ENCODE measurements around the gene CD96.
A peak's percentile ranks its signal among the peaks of the same experiment; 100 is the strongest.
"Not testable (repeated sequence)": the region's sequence is repeated elsewhere in the genome, so short reads cannot be mapped to it uniquely, and the experiment has no call there.

Gene CD96

DNA sequence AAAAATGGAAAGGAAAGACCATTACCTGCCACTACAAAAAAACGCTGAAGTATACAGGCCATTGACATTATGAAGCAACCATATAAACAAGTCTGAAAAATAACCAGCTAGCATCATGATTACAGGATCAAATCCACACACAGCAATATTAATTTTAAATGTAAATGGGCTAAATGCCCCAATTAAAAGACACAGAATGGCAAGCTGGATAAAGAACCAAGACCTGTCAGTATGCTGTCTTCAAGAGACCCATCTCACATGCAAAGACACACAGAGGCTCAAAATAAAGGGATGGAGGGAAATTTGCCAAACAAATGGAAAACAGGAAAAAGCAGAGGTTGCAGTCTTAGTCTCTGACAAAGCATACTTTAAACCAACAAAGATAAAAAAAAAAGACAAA is 87.0 kb downstream of the CD96 start:
- not testable (repeated sequence) for DNase-seq

DNA sequence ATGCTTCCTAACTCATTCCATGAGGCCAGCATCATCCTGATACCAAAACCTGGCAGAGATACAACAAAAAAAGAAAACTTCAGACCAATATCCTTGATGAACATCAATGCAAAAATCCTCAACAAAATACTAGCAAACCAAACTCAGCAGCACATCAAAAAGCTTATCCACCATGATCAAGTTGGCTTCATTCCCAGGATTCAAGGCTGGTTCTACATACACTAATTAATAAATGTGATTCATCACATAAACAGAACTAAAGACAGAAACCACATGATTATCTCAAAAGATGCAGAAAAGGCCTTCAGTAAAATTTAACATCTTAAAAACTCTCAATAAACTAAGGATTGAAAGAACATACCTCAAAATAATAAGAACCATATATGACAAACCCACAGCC is 88.6 kb downstream of the CD96 start:
- not testable (repeated sequence) for DNase-seq

GRCh38 chr3:111635403-111635802 is 93.4 kb downstream of the CD96 start:
- DNase-seq = no peak

- DNase-seq = no peak
These were observed 94.4 kb downstream of the CD96 start for GRCh38 chr3:111636366-111636885.

DNA sequence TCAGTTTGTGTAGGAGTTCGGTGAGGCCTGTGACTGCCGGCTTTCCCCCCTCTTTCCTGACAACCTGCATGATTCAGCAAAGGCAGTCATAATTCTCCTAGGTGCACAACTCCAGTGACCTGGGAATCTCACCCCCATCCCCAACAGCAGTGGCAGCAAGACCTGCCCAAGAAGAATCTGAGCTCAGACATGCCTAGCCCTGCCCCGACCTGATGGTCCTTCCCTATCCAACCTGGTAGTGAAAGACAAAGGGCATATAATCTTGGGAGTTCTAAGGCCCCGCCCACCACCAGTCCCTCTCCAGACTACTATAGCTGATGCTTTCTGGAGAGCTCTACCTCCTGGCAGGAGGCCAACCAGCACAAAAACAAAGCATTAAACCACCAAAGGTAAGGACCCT is 97.3 kb downstream of the CD96 start:
- DNase-seq = no peak

DNA sequence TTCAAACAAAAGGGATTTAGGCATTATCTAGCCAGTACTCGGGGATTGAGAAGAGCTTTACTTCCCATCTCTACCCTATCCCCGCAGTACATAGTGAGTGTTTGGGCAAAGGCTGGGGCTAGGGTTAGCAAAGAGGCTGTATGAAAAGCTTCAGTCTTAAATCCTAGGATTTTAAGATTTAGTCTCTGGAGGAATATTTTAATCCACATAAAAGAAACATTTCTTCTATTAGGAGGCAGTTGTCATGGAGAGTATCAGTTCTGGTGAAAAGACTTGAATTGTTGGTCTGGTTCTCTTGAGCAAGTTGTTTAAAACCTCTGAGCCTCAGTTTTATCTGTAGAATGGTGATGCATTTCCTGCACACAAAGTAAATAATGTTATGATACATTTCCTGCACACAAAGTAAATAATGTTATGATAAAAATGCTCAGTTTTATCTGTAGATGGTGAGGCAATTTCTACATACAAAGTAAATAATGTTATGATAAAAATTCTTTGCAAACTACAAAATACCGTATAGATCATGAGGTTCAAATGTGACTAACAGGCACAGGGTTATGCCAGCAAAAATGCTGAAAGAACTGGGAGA is 107.1 kb downstream of the CD96 start:
- DNase-seq = no peak

GRCh38 chr3:111650378-111651275 is 108.6 kb downstream of the CD96 start:
- DNase-seq = no peak

DNA sequence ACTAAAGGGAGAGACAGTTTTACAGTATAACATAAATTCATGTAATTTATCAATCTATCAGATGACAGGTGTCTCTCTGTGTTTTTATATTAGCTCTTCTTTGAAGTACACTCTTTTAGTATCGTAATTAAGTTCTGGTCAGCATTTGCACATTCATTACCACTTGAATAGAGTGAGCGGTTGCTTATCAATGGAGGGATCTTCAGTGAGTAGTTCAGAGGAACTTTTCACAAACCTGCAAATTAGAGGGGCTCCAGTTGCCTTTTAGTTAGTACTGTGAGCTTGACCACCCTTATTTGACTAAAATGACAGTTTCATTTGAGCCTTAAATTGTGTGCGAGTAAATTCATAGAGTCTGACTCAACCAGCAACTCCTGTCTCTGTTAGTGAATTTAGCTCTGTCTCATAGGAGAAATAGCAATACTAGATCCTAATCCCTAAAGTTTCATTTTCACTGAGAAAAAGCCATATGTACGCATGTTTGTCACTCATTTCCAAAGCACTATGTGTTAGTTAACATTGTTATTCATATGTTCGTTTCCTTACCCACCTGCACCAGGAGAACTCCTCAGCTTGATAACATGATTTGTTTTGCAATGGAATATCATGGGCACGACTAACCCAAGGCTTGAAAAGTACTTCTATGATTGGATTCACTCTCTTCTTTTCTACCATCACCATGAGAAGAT is 110.6 kb downstream of the CD96 start:
- no peak for DNase-seq

GRCh38 chr3:111653766-111654165 is 111.8 kb downstream of the CD96 start:
- DNase-seq = no peak

- DNase-seq = no peak
These were observed 120.0 kb downstream of the CD96 start for GRCh38 chr3:111662012-111662411.

DNA sequence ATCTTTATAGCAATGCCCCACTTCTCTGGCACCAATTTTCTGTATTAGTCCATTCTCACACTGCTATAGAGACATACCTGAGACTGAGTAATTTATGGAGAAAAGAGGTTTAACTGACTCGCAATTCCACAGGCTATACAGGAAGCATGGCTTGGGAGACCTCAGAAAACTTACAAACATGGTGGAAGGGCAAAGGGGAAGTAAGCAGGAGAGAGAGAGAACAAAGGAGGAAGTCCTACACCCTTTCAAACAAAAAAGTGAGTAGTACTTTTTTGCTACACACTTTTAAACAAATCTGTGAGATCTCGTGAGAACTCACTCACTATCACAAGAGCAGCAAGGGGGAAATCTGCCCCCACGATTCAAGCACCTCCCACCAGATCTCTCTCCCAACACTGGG is 120.9 kb downstream of the CD96 start:
- no peak for DNase-seq

DNA sequence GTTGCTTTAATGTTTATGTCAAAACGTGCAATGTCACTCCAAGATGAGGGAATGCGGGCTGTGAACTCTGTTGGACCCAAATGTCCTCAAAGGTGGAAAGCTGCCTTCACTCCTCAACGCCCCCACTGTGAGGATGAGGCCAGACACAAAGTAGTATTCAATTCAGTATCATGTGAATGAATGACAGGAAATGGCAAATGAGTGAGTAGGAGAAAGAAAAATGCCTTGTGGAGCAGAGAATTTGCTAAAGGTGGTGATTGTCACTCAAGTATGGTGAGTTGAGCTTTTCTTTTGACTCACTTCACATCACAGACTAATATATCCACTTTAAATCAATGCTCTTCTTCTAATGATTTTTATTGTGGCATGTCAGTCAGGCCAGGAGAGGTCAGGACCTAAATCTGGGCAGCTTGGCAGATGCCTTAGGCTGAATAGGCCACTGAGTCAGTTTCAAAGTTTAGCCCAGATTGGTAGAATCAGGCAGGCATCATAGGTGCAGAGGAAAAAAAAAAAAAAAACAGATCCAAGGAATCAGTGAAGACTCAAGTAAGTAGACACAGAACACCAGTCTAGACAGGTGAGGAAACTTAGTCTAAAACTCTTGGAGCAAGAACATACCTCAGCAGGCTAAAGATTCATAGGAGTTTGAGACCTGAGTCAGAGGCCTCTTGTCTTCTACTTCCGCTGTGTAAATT is 124.2 kb downstream of the CD96 start:
- DNase-seq = no peak

- no peak for DNase-seq
These were observed 125.2 kb downstream of the CD96 start for GRCh38 chr3:111667170-111667569.

- peak; percentile 78 for DNase-seq
These were observed 125.7 kb downstream of the CD96 start for GRCh38 chr3:111667621-111668239.

GRCh38 chr3:111668326-111668725 is 126.3 kb downstream of the CD96 start:
- no peak for DNase-seq

DNA sequence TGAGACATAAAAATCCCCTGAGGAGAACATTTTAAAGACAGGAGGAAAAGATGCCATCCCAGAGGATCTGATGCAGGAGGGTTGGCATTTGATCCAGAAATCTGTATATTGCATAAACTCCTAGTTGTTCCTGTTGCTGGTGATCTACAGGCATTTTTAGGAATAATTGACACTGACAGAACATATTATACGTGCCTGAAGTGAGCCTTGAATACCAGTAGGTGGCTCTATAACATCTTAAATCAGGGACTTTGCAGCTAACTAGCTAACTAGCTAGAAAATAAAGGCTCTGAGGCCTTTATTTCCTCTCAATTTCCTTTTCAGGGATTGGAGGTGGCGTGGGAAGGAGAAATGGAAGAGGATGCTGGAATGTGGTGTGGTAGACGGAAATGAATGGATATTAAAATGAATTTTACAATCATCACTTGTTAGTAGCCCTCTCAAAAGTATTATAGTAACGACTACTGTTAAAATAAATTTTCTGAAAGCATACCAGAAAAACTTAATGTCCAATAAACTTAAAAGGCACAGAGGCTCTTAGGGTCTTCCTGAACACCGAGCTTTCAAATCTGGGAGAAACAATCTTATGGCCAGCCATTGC is 127.0 kb downstream of the CD96 start:
- DNase-seq = peak; percentile 46

- no peak for DNase-seq
These were observed 128.1 kb downstream of the CD96 start for GRCh38 chr3:111669926-111670630.

- DNase-seq = not testable (repeated sequence)
These were observed 130.5 kb downstream of the CD96 start for GRCh38 chr3:111672461-111672860.

DNA sequence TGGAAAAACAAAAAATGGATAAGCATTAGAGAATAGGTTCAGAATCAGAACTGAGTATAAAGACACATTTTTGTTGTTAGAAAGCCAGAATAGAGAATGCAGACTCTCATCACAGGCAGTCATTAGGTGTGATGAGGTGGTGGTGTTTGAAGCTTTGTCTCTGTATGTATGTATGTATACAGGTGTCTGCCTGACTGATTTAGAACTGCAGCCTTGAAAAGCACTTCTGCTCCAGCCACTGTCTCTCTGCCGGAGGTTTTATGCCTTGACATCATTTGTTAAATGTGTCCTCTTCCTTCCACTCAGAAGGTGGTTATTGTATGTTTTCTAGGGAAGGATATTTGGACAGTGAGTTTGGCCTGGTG is 133.8 kb downstream of the CD96 start:
- DNase-seq = peak; percentile 20

DNA sequence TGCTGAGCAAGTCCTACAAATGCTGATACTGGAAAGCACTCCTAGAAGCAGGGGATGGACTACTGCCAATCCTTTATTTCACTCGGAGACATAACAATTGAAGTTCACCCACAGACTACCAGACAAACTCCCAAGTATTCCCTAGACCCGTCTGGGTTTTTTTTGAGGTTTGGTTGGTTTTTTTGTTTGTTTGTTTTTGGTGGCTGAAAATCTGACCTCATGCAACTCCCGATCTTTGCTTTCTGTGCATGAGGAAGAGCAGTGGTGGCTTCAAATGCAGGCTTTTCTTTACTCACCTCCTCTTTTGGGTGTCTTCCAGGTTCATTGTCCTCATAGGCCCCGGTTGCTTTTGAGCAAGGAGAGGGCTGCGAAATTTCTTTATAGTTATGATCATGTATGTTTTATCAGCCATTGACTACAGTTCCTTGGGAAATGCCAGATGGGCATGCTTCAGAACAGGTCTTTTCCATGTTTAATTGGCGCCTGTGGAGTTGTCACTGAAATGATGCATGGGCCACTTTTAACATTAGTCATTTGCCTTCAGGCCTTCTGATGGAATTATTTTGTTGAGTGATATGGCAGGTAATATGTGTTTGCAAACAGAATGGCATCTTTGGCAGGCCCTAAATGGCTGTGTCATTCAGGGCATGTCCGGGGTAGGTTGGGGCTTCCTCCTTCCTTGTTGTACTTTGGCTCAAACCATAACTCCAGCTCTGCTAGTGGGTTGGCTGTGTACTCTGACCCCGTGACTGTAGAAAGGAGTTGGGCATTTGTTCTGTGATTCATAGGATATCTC is 134.4 kb downstream of the CD96 start:
- DNase-seq = peak; percentile 51

- no peak for DNase-seq
These were observed 135.0 kb downstream of the CD96 start for GRCh38 chr3:111677007-111677392.

Measured in RPMI8226 (cell line).